ENCODE data around the gene PARP8.
"Not testable (repeated sequence)": the region's sequence is repeated elsewhere in the genome, so short reads cannot be mapped to it uniquely, and the experiment has no call there.

Gene PARP8

GRCh38 chr5:50766042-50766441 is 99.6 kb downstream of the PARP8 start:
- no peak for ATAC-seq
- peaks cover 9% of the 10 kb centered on the region for H3K4me1 Mint-ChIP-seq
- H3K9me3 Mint-ChIP-seq, result no peaks in the 10 kb centered on the region
- H3K4me3 Mint-ChIP-seq, result no peak overlapping the region
- peaks cover 42% of the 10 kb centered on the region for H3K36me3 Mint-ChIP-seq
- no peaks in the 10 kb centered on the region for H3K27me3 Mint-ChIP-seq
- no peak overlapping the region for H3K27ac Mint-ChIP-seq

- H3K9me3 Mint-ChIP-seq, result no peaks in the 10 kb centered on the region
- H3K27me3 Mint-ChIP-seq, result no peaks in the 10 kb centered on the region
- H3K27ac Mint-ChIP-seq, result no peak overlapping the region
- H3K36me3 Mint-ChIP-seq, result peaks cover 42% of the 10 kb centered on the region
- H3K4me3 Mint-ChIP-seq, result no peak overlapping the region
- peaks cover 9% of the 10 kb centered on the region for H3K4me1 Mint-ChIP-seq
- no peak for ATAC-seq
Measured at GRCh38 chr5:50766462-50766861, 100.0 kb downstream of the PARP8 start.

- Mint-ChIP-seq H3K9me3 (peaks cover 3% of the 10 kb centered on the region), H3K4me3 (no peak overlapping the region), H3K27me3 (no peaks in the 10 kb centered on the region), H3K27ac (no peak overlapping the region), H3K4me1 (peaks cover 12% of the 10 kb centered on the region), H3K36me3 (peaks cover 46% of the 10 kb centered on the region)
- no peak for ATAC-seq
Measured at GRCh38 chr5:50766967-50767366, 100.5 kb downstream of the PARP8 start.

GRCh38 chr5:50767588-50767987 is 101.2 kb downstream of the PARP8 start:
- H3K9me3 Mint-ChIP-seq, result peaks cover 4% of the 10 kb centered on the region

GRCh38 chr5:50768634-50769033 is 102.2 kb downstream of the PARP8 start:
- H3K4me1 Mint-ChIP-seq, result peaks cover 14% of the 10 kb centered on the region

More at GRCh38 chr5:50767588-50767987, 101.2 kb downstream of the PARP8 start:
- H3K36me3 Mint-ChIP-seq, result peaks cover 50% of the 10 kb centered on the region
- no peaks in the 10 kb centered on the region for H3K27me3 Mint-ChIP-seq
- H3K4me3 Mint-ChIP-seq, result no peak overlapping the region
- peaks cover 14% of the 10 kb centered on the region for H3K4me1 Mint-ChIP-seq
- ATAC-seq, result no peak
- H3K27ac Mint-ChIP-seq, result no peak overlapping the region

GRCh38 chr5:50770441-50770840 is 104.0 kb downstream of the PARP8 start:
- peaks cover 16% of the 10 kb centered on the region for H3K9me3 Mint-ChIP-seq
- peaks cover 14% of the 10 kb centered on the region for H3K4me1 Mint-ChIP-seq
- H3K27me3 Mint-ChIP-seq, result no peaks in the 10 kb centered on the region
- ATAC-seq, result no peak
- H3K27ac Mint-ChIP-seq, result no peak overlapping the region
- peaks cover 67% of the 10 kb centered on the region for H3K36me3 Mint-ChIP-seq
- H3K4me3 Mint-ChIP-seq, result no peak overlapping the region

More at GRCh38 chr5:50768634-50769033, 102.2 kb downstream of the PARP8 start:
- no peak for ATAC-seq
- Mint-ChIP-seq H3K27me3 (no peaks in the 10 kb centered on the region), H3K36me3 (peaks cover 58% of the 10 kb centered on the region), H3K4me3 (no peak overlapping the region), H3K9me3 (peaks cover 12% of the 10 kb centered on the region), H3K27ac (no peak overlapping the region)

- Mint-ChIP-seq H3K9me3 (peaks cover 16% of the 10 kb centered on the region), H3K36me3 (peaks cover 64% of the 10 kb centered on the region)
- H3K4me1 Mint-ChIP-seq, H3K27ac Mint-ChIP-seq, H3K27me3 Mint-ChIP-seq, H3K4me3 Mint-ChIP-seq, ATAC-seq: not testable (repeated sequence)
Measured at GRCh38 chr5:50774446-50775175, 108.2 kb downstream of the PARP8 start.

- Mint-ChIP-seq H3K4me1 (peaks cover 6% of the 10 kb centered on the region), H3K36me3 (peaks cover 62% of the 10 kb centered on the region), H3K4me3 (no peak overlapping the region), H3K9me3 (no peaks in the 10 kb centered on the region), H3K27ac (no peak overlapping the region), H3K27me3 (no peaks in the 10 kb centered on the region)
- no peak for ATAC-seq
Measured at GRCh38 chr5:50786073-50786472, 119.6 kb downstream of the PARP8 start.

GRCh38 chr5:50791813-50792212 is 125.4 kb downstream of the PARP8 start:
- H3K4me1 Mint-ChIP-seq, result no peaks in the 10 kb centered on the region
- H3K36me3 Mint-ChIP-seq, result peaks cover 55% of the 10 kb centered on the region
- H3K9me3 Mint-ChIP-seq, result no peaks in the 10 kb centered on the region

GRCh38 chr5:50792843-50793242 is 126.4 kb downstream of the PARP8 start:
- ATAC-seq, result no peak
- Mint-ChIP-seq H3K4me1 (no peaks in the 10 kb centered on the region), H3K9me3 (no peaks in the 10 kb centered on the region), H3K36me3 (peaks cover 52% of the 10 kb centered on the region), H3K4me3 (no peak overlapping the region), H3K27me3 (no peaks in the 10 kb centered on the region), H3K27ac (no peak overlapping the region)

More at GRCh38 chr5:50791813-50792212, 125.4 kb downstream of the PARP8 start:
- no peaks in the 10 kb centered on the region for H3K27me3 Mint-ChIP-seq
- ATAC-seq, result no peak
- H3K27ac Mint-ChIP-seq, result no peak overlapping the region
- H3K4me3 Mint-ChIP-seq, result no peak overlapping the region

- ATAC-seq, result no peak
- H3K36me3 Mint-ChIP-seq, result peaks cover 60% of the 10 kb centered on the region
- H3K27me3 Mint-ChIP-seq, result no peaks in the 10 kb centered on the region
- H3K27ac Mint-ChIP-seq, result no peak overlapping the region
- H3K9me3 Mint-ChIP-seq, result no peaks in the 10 kb centered on the region
- no peak overlapping the region for H3K4me3 Mint-ChIP-seq
- no peaks in the 10 kb centered on the region for H3K4me1 Mint-ChIP-seq
Measured at GRCh38 chr5:50794812-50795211, 128.4 kb downstream of the PARP8 start.

GRCh38 chr5:50798002-50798401 is 131.6 kb downstream of the PARP8 start:
- peaks cover 66% of the 10 kb centered on the region for H3K36me3 Mint-ChIP-seq
- no peaks in the 10 kb centered on the region for H3K27me3 Mint-ChIP-seq
- no peak for ATAC-seq
- no peak overlapping the region for H3K27ac Mint-ChIP-seq
- no peak overlapping the region for H3K4me3 Mint-ChIP-seq
- peaks cover under 1% of the 10 kb centered on the region for H3K4me1 Mint-ChIP-seq
- H3K9me3 Mint-ChIP-seq, result peaks cover 6% of the 10 kb centered on the region

- no peak overlapping the region for H3K4me3 Mint-ChIP-seq
- H3K9me3 Mint-ChIP-seq, result peaks cover 10% of the 10 kb centered on the region
- H3K36me3 Mint-ChIP-seq, result peaks cover 77% of the 10 kb centered on the region
- ATAC-seq, result no peak
- H3K4me1 Mint-ChIP-seq, result peaks cover 7% of the 10 kb centered on the region
- no peak overlapping the region for H3K27ac Mint-ChIP-seq
- H3K27me3 Mint-ChIP-seq, result no peaks in the 10 kb centered on the region
Measured at GRCh38 chr5:50799596-50799995, 133.2 kb downstream of the PARP8 start.

GRCh38 chr5:50800410-50800809 is 134.0 kb downstream of the PARP8 start:
- peaks cover 74% of the 10 kb centered on the region for H3K36me3 Mint-ChIP-seq
- ATAC-seq, result no peak
- H3K27ac Mint-ChIP-seq, result no peak overlapping the region
- no peak overlapping the region for H3K4me3 Mint-ChIP-seq
- H3K4me1 Mint-ChIP-seq, result peaks cover 7% of the 10 kb centered on the region
- H3K27me3 Mint-ChIP-seq, result no peaks in the 10 kb centered on the region
- H3K9me3 Mint-ChIP-seq, result peaks cover 10% of the 10 kb centered on the region

- Mint-ChIP-seq H3K4me3 (no peak overlapping the region), H3K27me3 (no peaks in the 10 kb centered on the region), H3K27ac (no peak overlapping the region), H3K4me1 (peaks cover 7% of the 10 kb centered on the region), H3K36me3 (peaks cover 67% of the 10 kb centered on the region), H3K9me3 (peaks cover 7% of the 10 kb centered on the region)
- no peak for ATAC-seq
Measured at GRCh38 chr5:50807661-50808060, 141.2 kb downstream of the PARP8 start.

- no peak overlapping the region for H3K4me3 Mint-ChIP-seq
- peaks cover 2% of the 10 kb centered on the region for H3K4me1 Mint-ChIP-seq
- no peaks in the 10 kb centered on the region for H3K27me3 Mint-ChIP-seq
- H3K36me3 Mint-ChIP-seq, result peaks cover 59% of the 10 kb centered on the region
- no peak for ATAC-seq
- peaks cover under 1% of the 10 kb centered on the region for H3K9me3 Mint-ChIP-seq
- H3K27ac Mint-ChIP-seq, result no peak overlapping the region
Measured at GRCh38 chr5:50808406-50808805, 142.0 kb downstream of the PARP8 start.
